GM15510 (cell line): Measurements from ENCODE around the gene JAZF1.

ENCODE experiments used
- POLR2A ChIP-seq: IDR thresholded peaks from 3 replicates; pipeline ENCODE4 v1.6.1; 2011; ENCODE audit warnings: borderline replicate concordance; ENCODE audit not compliant: insufficient read length; ENCODE audit errors: extremely low read depth

The JAZF1 gene

DNA sequence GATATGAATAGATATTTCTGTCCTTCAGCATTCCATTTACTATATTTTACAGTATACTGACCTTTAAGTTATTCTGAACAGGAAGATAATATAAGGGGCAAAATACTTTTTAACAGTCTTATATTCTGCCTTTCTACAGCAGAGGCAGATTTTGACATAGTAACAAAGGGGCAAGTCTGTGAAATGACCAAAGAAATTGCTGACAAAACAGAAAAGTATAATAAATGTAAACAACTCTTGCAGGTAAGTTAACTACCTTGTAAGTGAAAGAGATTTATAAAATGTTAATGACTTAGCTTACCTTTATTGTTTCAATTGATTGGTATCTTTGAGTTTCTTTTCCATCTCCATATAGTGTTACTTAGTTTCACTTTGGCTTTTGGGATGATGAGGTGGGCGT is 384.6 kb downstream of the JAZF1 start:
- TF ChIP-seq POLR2A: no peak

DNA sequence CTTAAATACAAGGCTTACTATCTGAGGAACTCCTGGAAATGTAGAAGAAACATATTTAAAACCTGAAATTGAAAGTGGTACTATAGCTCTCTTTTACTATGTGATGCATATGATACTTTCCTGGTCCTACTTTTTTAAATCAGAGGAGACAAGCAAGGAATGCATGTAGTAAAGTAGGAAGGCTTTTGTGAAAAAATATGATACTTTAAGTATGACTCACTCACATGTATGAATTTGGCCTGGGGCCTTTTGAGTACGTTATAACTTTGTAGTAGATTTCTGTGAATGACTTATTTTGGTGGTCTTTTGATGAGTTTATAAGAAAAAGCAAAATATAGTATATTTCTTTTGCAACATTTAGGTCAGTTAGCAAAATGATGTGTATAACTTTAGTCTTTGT is 386.8 kb downstream of the JAZF1 start:
- TF ChIP-seq POLR2A: no peak

DNA sequence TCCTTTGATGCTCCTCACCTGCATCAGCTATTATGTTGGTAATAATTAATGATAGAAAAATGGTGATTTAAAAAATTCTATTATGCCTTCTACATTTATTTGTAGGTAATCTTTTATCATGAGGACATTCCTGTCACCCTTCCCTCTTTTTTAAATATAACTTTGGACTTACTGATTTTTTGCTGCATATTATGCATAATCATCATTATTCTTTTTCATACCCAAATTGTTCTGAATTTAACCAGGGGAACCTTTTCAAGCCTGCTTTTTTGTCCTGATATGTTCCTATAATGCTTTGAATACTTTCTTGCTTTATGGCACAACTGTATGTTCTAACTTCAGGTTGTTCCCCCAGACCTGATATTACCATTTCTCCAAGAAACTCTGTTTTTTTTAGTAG is 392.2 kb downstream of the JAZF1 start:
- TF ChIP-seq POLR2A: no peak

DNA sequence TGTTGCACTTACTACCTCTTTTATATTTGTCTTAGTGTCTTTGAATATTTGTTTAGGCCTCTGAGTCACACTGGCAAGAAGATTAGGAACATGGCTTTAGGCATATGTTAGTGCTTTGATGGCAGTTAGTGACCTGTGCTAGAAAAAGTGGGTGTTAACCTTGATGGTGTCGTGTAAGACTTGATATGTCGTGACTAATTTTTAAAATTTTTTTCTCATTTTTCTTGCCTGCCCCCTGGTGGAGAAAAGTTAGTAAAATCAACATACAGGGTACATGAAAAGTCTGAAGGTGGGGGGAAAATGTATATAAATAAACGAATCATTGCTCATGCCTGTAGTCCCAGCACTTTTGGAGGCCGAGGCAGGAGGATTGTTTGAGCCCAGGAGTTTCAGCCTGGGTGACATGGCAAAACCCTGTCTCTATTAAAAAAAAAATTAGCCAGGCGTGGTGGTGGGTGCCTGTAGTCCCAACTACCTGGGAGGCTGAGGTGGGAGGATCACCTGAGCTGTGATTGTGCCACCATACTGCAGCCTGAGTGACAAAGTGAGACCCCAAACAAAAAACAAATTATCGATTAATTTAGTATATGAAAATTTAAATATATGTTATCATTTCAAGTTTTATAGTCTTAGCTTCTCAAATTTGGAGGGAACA is 396.1 kb downstream of the JAZF1 start:
- no peak for TF ChIP-seq POLR2A

DNA sequence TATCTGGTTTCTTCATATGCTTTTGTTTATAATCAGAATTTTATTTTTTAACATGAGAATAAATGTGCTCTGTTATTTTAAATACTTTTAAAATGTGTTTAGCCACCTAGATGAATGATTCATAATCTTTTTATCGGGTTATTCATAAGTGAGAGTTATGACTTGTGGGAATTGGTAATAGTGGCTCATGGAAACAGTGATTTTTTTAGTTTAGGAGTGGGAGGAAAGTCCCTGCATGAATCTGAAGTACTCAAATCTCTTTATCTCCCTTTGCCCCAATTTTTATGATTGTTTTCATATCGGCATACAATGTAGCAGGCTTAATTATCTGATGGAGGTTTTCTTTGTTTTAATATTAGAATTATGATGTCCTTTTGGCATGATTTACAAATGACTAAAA is 397.7 kb downstream of the JAZF1 start:
- TF ChIP-seq POLR2A: no peak

DNA sequence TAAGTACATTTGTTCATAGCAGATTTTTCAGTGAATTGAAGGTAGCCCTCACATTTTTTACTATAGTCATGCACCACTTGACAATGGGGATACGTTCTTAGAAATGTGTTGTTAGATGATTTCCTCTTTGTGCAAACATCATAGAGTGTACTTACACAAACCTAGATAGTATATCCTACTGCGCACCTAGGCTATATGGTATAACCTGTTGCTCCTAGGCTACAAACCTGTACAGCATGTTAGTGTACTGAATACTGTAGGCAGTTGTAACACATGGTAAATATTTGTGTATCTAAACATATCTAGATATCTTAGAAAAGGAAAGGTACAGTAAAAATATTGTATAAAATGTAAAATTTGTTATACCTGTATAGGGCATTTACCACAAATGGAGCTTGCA is 399.4 kb downstream of the JAZF1 start:
- TF ChIP-seq POLR2A: no peak
